HG03439 (cell line): ENCODE data around the gene STAT1.

Experiments used
- ATAC-seq: cut with Tn5 transposase; IDR thresholded peaks from one replicate; pipeline ENCODE4 v1.9.1; 2021; ENCODE audit warnings: mild to moderate bottlenecking, moderate library complexity; ENCODE audit not compliant: unreplicated experiment

The STAT1 gene

GRCh38 chr2:190927301-190927700 lies 86.7 kb downstream of the STAT1 start:
- no peak for ATAC-seq

DNA sequence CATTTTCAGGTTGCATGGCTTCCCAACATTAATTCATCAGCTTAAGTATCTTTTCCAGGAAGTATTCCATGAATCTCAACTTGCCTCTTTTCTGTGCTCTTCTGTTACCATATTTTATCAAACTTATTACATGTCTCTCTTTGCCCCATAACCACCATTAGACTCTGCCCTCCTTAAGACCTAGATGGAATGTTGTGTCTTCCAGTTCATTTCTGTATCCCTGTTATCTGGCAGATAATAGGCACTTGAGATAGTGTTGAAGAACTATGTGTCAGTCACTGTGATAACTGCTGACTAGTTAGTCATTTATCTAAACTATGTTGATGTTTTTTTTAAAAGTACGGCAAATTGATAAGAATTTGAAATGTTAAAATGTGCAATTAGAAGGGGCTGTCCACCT lies 91.6 kb downstream of the STAT1 start:
- ATAC-seq: no peak

DNA sequence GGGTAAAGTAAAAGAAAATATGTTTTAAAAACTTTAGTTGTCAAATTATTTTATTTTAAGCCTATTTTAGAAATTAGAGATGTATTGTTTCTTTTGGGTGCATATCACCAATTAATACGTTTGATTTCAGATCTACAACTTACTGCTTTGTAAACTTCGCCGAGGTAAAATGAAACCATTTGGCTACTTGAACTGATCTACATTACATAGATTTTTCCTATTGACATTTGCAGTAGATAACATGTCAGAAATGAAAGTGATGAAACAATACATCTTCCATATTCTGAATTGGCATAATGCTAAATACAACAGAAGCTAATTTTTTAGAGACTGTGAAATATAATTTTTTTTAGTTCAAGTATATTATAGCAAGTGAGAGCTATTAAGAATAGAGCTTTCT lies 93.9 kb downstream of the STAT1 start:
- no peak for ATAC-seq
